Testis (tissue), 3 donors: ENCODE measurements around the gene RAD52. TPM values are rescaled to one million over a fixed set of nuclear protein-coding genes. Genes with fewer than 3 reads are reported as not detected.

Source experiments
- DNase-seq: peaks from one replicate; pipeline ENCODE4 v3.0.0-alpha.2; 2019
- H3K27ac ChIP-seq, 2 donors: fragments of 200-600 bp; sonication (generic); one replicate each; pipeline ENCODE4 v1.5.1; 2019
- H3K27me3 ChIP-seq: fragments of 200-600 bp; sonication (generic); one replicate; pipeline ENCODE4 v1.5.1; 2019
- H3K36me3 ChIP-seq: fragments of 200-600 bp; sonication (generic); one replicate; pipeline ENCODE4 v1.5.1; 2017; ENCODE audit warnings: low read depth; ENCODE audit errors: missing control alignments
- H3K4me1 ChIP-seq: fragments of 200-600 bp; sonication (generic); one replicate; pipeline ENCODE4 v1.5.1; 2019
- H3K4me3 ChIP-seq, 2 donors: fragments of 200-600 bp; sonication (generic); one replicate each; pipeline ENCODE4 v1.5.1; 2017 to 2019
- H3K9me3 ChIP-seq: fragments of 200-600 bp; sonication (generic); one replicate; pipeline ENCODE4 v1.5.1; 2017
- CTCF ChIP-seq, 3 experiments: fragments of 450-650 bp in 2 of 3; fragments of 200-600 bp in 1 of 3; sonication (generic) in 1 of 3; IDR thresholded peaks; one replicate each; pipeline ENCODE4 v1.5.1; 2016 to 2019; ENCODE audit warnings: antibody characterized with exemption in 3 of 3, mild to moderate bottlenecking in 2 of 3, moderate library complexity in 1 of 3
- POLR2A ChIP-seq: fragments of 450-650 bp; IDR thresholded peaks from one replicate; pipeline ENCODE4 v1.6.1; 2017; ENCODE audit warnings: antibody characterized with exemption, mild to moderate bottlenecking, moderate library complexity
- WGBS, 2 donors: methylation state at CpG; one replicate each; pipeline ENCODE4 v1.1.5; 2018; 5-methylcytosine and 5-hydroxymethylcytosine counted together
- intact Hi-C: fragments of 100-400 bp; cut with DNase I; formaldehyde crosslinking; loops from one replicate; pipeline ENCODE4 v1.15.1; 2023; ENCODE audit warnings: low total_unique reads
- polyA plus RNA-seq: library from polyadenylated mRNA; stranded (reverse); fragments of 350-450 nt; fragmentation: Illumina TruSeq; extraction: RNeasy Lipid Tissue Mini Kit (QIAGEN cat#74804); gene quantifications from one replicate; pipeline ENCODE4 v1.2.3, GENCODE V29; 2014; ENCODE audit warnings: low read depth, low replicate concordance; ENCODE audit not compliant: insufficient read depth
- total RNA-seq, 2 donors: library from RNA; depleted of rRNA; stranded (reverse); fragments of >200 nt; gene quantifications; one replicate each; pipeline ENCODE4 v1.2.3, GENCODE V29; 2016

The RAD52 gene
- total and polyA plus RNA-seq, 3 donors from 2014 or later, result 17.2 to 29.1 (median 20.9) TPM

- WGBS, 2 donors, result 60 to 67% methylated on average over 2 of the region's 2 CpGs
- DNase-seq, result peak; percentile 43
- TF ChIP-seq CTCF (IDR thresholded peaks at IDR 0.05) (no peak), POLR2A (no peak)
- H3K9me3 ChIP-seq, result no peaks in the 10 kb centered on the region
- no peaks in the 10 kb centered on the region for H3K36me3 ChIP-seq
- no peak overlapping the region for H3K27ac ChIP-seq
- intact Hi-C loops, result no loop called here
- H3K4me1 ChIP-seq, result peaks cover 9% of the 10 kb centered on the region
- H3K27me3 ChIP-seq, result no peaks in the 10 kb centered on the region
- H3K4me3 ChIP-seq, result no peak overlapping the region
Measured at GRCh38 chr12:873954-874353, 75.5 kb downstream of the RAD52 start.

GRCh38 chr12:870378-870777, 79.1 kb downstream of the RAD52 start:
- WGBS, 2 donors, result 86 to 89% methylated on average over 1 of the region's 1 CpG
- no peaks in the 10 kb centered on the region for H3K36me3 ChIP-seq
- DNase-seq, result no peak
- no peaks in the 10 kb centered on the region for H3K27me3 ChIP-seq
- no peak overlapping the region for H3K27ac ChIP-seq
- peaks cover 9% of the 10 kb centered on the region for H3K4me1 ChIP-seq
- no peak overlapping the region for H3K4me3 ChIP-seq
- intact Hi-C loops, result no loop called here
- no peaks in the 10 kb centered on the region for H3K9me3 ChIP-seq
- TF ChIP-seq CTCF (IDR thresholded peaks at IDR 0.05), result no peak
- no peak for TF ChIP-seq POLR2A

GRCh38 chr12:868722-869121, 80.8 kb downstream of the RAD52 start:
- DNase-seq, result no peak
- H3K36me3 ChIP-seq, result no peaks in the 10 kb centered on the region
- H3K9me3 ChIP-seq, result no peaks in the 10 kb centered on the region
- H3K27me3 ChIP-seq, result no peaks in the 10 kb centered on the region
- intact Hi-C loops, result no loop called here
- no peak overlapping the region for H3K27ac ChIP-seq
- no peak overlapping the region for H3K4me3 ChIP-seq
- TF ChIP-seq POLR2A (no peak), CTCF (IDR thresholded peaks at IDR 0.05) (no peak)
- H3K4me1 ChIP-seq, result peaks cover 4% of the 10 kb centered on the region
- 80 to 83% methylated on average over 3 of the region's 3 CpGs for WGBS, 2 donors

- H3K36me3 ChIP-seq, result no peaks in the 10 kb centered on the region
- no peak for DNase-seq
- intact Hi-C loops, result no loop called here
Measured at GRCh38 chr12:867905-868304, 81.6 kb downstream of the RAD52 start.

More at GRCh38 chr12:867905-868304, 81.6 kb downstream of the RAD52 start:
- Histone ChIP-seq H3K4me1 (no peaks in the 10 kb centered on the region), H3K4me3 (no peak overlapping the region), H3K27me3 (no peaks in the 10 kb centered on the region), H3K9me3 (no peaks in the 10 kb centered on the region), H3K27ac (no peak overlapping the region)
- TF ChIP-seq POLR2A, result no peak
- no peak for TF ChIP-seq CTCF (IDR thresholded peaks at IDR 0.05)
- WGBS, 2 donors, result 91 to 93% methylated on average over 4 to 5 of the region's 5 CpGs
